ENCODE measurements around the gene CDK5.

CDK5 gene

DNA sequence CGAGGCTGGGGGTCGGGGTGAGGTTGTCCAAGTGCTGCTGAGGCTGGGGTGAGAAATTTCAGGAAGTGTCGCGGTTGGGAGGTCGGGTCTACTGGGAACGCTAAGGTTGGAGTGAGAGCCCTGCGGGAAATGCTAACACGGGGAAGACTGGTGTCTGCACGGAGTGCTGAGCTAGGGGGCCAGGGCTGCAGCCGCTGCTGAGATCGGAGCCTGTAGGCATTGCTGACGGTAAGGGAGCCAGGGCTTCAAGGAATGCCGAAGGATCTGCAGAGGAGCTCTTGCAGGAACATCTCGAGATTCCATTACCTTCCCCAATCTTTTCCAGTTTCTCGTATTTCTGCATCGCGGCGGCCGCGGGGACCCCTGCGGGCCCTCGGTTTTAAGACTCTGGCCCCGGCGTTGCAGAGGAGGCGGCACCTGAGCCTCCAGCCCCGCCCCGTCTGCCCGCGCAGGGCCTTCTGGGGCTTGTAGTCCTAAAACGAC is at the start of gene CDK5:
Gene CDK5, minus strand, starts transcription at position 392 of the 483 bp plus-strand sequence. Its CDS starts 49 bp downstream, at position 343.
- peak within 1 kb of the TSS; percentile 67 for H3K9ac ChIP-seq (ENCODE audit: low read length)
- peaks cover 47% of the 10 kb centered on the region for H3K4me1 ChIP-seq (ENCODE audit: control insufficient read depth, insufficient read depth, low read length)
- H3K36me3 ChIP-seq (ENCODE audit: control insufficient read depth, insufficient read depth, low read length) = no peaks in the 10 kb centered on the region
- H3K27me3 ChIP-seq (ENCODE audit: control insufficient read depth, insufficient read depth, low read length) = no peaks in the 10 kb centered on the region
- H3K4me3 ChIP-seq (ENCODE audit: low read length) = peak within 1 kb of the TSS; percentile 94
- no peaks in the 10 kb centered on the region for H3K9me3 ChIP-seq (ENCODE audit: control insufficient read depth, low read length)

DNA sequence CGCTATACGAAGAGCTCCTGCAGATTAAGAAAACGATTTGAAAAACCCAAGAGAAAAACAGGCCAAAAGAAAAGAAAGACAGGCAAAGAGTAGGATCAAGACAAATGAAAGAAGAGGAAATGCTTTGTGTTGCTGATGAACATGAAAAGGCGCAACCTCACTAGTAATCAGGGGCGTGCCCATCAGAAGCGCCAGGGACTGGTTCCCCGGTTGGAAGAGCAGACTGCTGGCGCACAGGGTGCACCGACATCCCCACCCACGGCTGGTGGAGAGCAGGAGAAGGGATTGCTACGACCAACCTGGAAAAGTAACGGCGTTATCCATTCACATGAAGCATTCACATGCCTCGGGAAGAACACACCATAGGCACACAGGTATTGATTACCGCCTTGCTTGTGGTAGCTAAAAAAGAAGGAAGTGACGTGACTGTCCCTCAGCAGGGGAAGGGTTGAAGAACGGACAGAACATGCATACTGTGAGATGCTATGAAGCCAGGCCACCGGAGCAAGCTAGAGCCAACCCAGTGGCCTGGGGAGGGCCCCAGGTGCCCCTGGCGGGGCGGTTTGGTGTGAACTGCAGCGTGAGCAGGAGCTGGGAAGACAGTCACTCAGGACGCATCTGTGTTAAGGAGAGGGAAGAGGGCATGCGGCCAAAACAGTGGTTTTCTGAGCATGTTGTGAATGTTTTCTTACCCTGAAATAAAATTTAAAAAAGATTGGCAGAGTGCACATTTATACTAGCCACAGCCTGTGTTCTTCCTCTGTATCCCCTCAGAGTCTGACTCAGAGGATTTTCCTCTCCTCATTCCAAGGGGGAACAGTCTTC is 46.9 kb upstream of the CDK5 start:
- Histone ChIP-seq H3K9me3 (ENCODE audit: control insufficient read depth, low read length) (no peaks in the 10 kb centered on the region), H3K9ac (ENCODE audit: low read length) (no peak overlapping the region), H3K27me3 (ENCODE audit: control insufficient read depth, insufficient read depth, low read length) (no peaks in the 10 kb centered on the region), H3K36me3 (ENCODE audit: control insufficient read depth, insufficient read depth, low read length) (no peaks in the 10 kb centered on the region), H3K4me1 (ENCODE audit: control insufficient read depth, insufficient read depth, low read length) (no peaks in the 10 kb centered on the region), H3K4me3 (ENCODE audit: low read length) (no peak overlapping the region)

DNA sequence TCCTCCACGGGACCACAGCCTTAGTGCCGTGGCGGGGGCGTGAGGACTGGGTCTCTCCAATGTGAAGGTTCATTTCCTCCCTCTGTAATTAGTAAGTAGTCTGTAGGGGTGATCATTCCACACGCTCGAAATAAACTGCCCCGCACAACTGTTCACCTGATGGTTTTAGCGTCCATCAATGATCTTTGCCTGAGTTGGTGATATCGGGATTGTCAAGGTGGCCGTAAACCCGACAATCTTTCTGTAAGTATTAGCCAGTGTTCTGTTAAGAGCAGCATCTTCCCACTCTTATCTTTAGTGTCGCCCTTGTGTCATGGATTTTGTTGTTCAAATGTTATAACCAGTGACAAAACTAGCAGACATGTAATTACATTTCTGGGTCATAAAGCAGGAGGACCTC is 46.3 kb upstream of the CDK5 start:
- no peaks in the 10 kb centered on the region for H3K4me1 ChIP-seq (ENCODE audit: control insufficient read depth, insufficient read depth, low read length)
- H3K9ac ChIP-seq (ENCODE audit: low read length) = no peak overlapping the region
- no peaks in the 10 kb centered on the region for H3K36me3 ChIP-seq (ENCODE audit: control insufficient read depth, insufficient read depth, low read length)
- H3K27me3 ChIP-seq (ENCODE audit: control insufficient read depth, insufficient read depth, low read length) = no peaks in the 10 kb centered on the region
- no peak overlapping the region for H3K4me3 ChIP-seq (ENCODE audit: low read length)
- H3K9me3 ChIP-seq (ENCODE audit: control insufficient read depth, low read length) = no peaks in the 10 kb centered on the region

- Histone ChIP-seq H3K9me3 (ENCODE audit: control insufficient read depth, low read length) (no peaks in the 10 kb centered on the region), H3K36me3 (ENCODE audit: control insufficient read depth, insufficient read depth, low read length) (no peaks in the 10 kb centered on the region), H3K4me3 (ENCODE audit: low read length) (no peak overlapping the region), H3K27me3 (ENCODE audit: control insufficient read depth, insufficient read depth, low read length) (no peaks in the 10 kb centered on the region), H3K9ac (ENCODE audit: low read length) (no peak overlapping the region), H3K4me1 (ENCODE audit: control insufficient read depth, insufficient read depth, low read length) (no peaks in the 10 kb centered on the region)
These were observed 45.3 kb upstream of the CDK5 start for GRCh38 chr7:151102991-151103390.

DNA sequence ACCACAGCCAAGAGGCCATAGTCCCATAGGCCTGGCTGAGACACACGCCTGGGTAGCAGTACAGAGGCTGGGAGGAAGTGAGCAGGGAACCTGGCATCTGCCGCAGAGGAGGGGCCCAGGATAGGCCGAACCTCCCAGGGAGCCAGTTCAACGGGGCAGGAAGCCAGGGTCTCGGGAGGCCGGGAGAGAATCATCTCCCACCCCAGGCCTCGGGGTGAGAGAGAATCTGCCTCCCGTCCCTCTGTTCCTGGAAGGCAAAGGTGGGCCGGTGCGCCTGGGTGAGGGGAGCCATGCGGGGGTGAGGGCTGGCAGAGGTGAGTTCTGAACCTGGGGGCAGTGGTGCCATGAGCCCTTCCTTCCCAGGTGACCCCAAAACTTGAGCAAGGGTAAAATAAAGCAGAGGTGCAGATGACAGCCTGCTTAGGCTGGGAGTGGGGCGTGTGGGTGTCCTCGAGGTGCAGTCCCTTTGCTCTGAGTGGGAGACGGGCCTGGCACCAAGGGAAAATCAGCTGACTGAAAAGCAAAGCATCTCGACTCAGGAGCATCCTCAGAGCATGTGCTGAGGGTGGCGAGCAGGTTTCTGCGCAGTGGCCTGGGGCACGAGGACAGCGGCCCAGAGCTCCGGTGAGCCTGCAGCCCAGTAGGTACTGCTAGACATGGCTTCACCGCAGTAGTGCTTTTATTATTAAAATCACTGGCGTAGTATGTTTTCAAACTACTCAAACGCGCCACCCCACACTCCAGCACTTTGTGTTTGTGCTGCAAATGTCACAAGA is 44.1 kb upstream of the CDK5 start:
- H3K9ac ChIP-seq (ENCODE audit: low read length) = no peak overlapping the region
- H3K4me1 ChIP-seq (ENCODE audit: control insufficient read depth, insufficient read depth, low read length) = no peaks in the 10 kb centered on the region
- H3K27me3 ChIP-seq (ENCODE audit: control insufficient read depth, insufficient read depth, low read length) = no peaks in the 10 kb centered on the region
- no peaks in the 10 kb centered on the region for H3K9me3 ChIP-seq (ENCODE audit: control insufficient read depth, low read length)
- no peak overlapping the region for H3K4me3 ChIP-seq (ENCODE audit: low read length)
- H3K36me3 ChIP-seq (ENCODE audit: control insufficient read depth, insufficient read depth, low read length) = no peaks in the 10 kb centered on the region

DNA sequence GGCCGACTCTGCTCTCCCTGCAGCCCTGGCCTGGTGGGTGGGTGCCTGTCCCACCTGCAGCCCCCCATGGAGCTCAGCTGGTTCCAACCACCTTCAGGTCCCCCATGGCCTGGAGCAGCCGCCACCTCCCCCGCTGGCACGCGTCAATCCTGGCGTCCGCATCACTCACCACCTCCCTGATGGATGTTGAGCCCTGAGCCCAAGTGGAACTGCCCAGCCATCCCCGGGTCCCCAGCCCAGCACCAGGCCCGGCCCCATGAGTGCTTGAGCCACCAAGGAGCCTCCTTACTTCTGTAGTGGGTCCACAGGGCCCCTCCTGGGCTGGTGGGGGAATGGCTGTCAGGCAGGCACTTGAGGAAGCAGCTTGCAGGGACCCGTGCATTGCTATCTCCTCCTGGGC is 43.2 kb upstream of the CDK5 start:
- H3K9ac ChIP-seq (ENCODE audit: low read length) = no peak overlapping the region
- no peaks in the 10 kb centered on the region for H3K9me3 ChIP-seq (ENCODE audit: control insufficient read depth, low read length)
- no peaks in the 10 kb centered on the region for H3K27me3 ChIP-seq (ENCODE audit: control insufficient read depth, insufficient read depth, low read length)
- H3K4me1 ChIP-seq (ENCODE audit: control insufficient read depth, insufficient read depth, low read length) = no peaks in the 10 kb centered on the region
- no peaks in the 10 kb centered on the region for H3K36me3 ChIP-seq (ENCODE audit: control insufficient read depth, insufficient read depth, low read length)
- H3K4me3 ChIP-seq (ENCODE audit: low read length) = no peak overlapping the region

- Histone ChIP-seq H3K4me1 (ENCODE audit: control insufficient read depth, insufficient read depth, low read length) (peaks cover 3% of the 10 kb centered on the region), H3K4me3 (ENCODE audit: low read length) (no peak overlapping the region), H3K36me3 (ENCODE audit: control insufficient read depth, insufficient read depth, low read length) (no peaks in the 10 kb centered on the region), H3K9ac (ENCODE audit: low read length) (no peak overlapping the region), H3K27me3 (ENCODE audit: control insufficient read depth, insufficient read depth, low read length) (no peaks in the 10 kb centered on the region), H3K9me3 (ENCODE audit: control insufficient read depth, low read length) (no peaks in the 10 kb centered on the region)
These were observed 42.0 kb upstream of the CDK5 start for GRCh38 chr7:151099486-151100211.

- Histone ChIP-seq H3K4me1 (ENCODE audit: control insufficient read depth, insufficient read depth, low read length) (peaks cover 3% of the 10 kb centered on the region), H3K27me3 (ENCODE audit: control insufficient read depth, insufficient read depth, low read length) (no peaks in the 10 kb centered on the region), H3K9ac (ENCODE audit: low read length) (no peak overlapping the region), H3K36me3 (ENCODE audit: control insufficient read depth, insufficient read depth, low read length) (no peaks in the 10 kb centered on the region), H3K9me3 (ENCODE audit: control insufficient read depth, low read length) (no peaks in the 10 kb centered on the region), H3K4me3 (ENCODE audit: low read length) (no peak overlapping the region)
These were observed 38.3 kb upstream of the CDK5 start for GRCh38 chr7:151095828-151096475.

GRCh38 chr7:151095123-151095797 is 37.6 kb upstream of the CDK5 start:
- Histone ChIP-seq H3K4me1 (ENCODE audit: control insufficient read depth, insufficient read depth, low read length) (peaks cover 3% of the 10 kb centered on the region), H3K9ac (ENCODE audit: low read length) (no peak overlapping the region), H3K27me3 (ENCODE audit: control insufficient read depth, insufficient read depth, low read length) (no peaks in the 10 kb centered on the region), H3K36me3 (ENCODE audit: control insufficient read depth, insufficient read depth, low read length) (no peaks in the 10 kb centered on the region), H3K4me3 (ENCODE audit: low read length) (no peak overlapping the region), H3K9me3 (ENCODE audit: control insufficient read depth, low read length) (no peaks in the 10 kb centered on the region)

- no peaks in the 10 kb centered on the region for H3K9me3 ChIP-seq (ENCODE audit: control insufficient read depth, low read length)
- no peaks in the 10 kb centered on the region for H3K36me3 ChIP-seq (ENCODE audit: control insufficient read depth, insufficient read depth, low read length)
- peaks cover 8% of the 10 kb centered on the region for H3K4me1 ChIP-seq (ENCODE audit: control insufficient read depth, insufficient read depth, low read length)
- no peak overlapping the region for H3K9ac ChIP-seq (ENCODE audit: low read length)
- H3K4me3 ChIP-seq (ENCODE audit: low read length) = no peak overlapping the region
- no peaks in the 10 kb centered on the region for H3K27me3 ChIP-seq (ENCODE audit: control insufficient read depth, insufficient read depth, low read length)
These were observed 37.0 kb upstream of the CDK5 start for GRCh38 chr7:151094675-151095074.

DNA sequence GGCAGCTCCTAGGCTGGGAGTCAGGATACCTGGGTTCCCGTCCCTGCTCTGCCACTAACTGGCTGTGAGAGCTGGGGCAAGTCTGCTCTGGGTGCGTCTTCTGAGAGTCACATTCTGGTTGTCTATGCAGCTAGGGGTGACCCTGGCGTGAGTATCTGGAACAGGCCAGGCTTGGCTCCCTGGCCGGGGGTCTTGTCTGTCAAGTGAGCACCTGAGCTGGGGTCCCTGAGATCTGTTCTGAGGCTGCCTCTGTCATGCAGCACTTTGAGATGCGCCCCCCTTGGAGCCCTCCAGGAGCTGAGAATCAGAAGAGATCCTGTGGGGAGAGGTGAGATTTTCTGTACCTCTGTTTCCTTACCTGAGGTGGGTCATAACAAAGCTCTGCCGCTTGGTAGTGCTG is 36.1 kb upstream of the CDK5 start:
- no peaks in the 10 kb centered on the region for H3K36me3 ChIP-seq (ENCODE audit: control insufficient read depth, insufficient read depth, low read length)
- H3K4me3 ChIP-seq (ENCODE audit: low read length) = no peak overlapping the region
- H3K9me3 ChIP-seq (ENCODE audit: control insufficient read depth, low read length) = no peaks in the 10 kb centered on the region
- H3K4me1 ChIP-seq (ENCODE audit: control insufficient read depth, insufficient read depth, low read length) = peaks cover 18% of the 10 kb centered on the region
- no peaks in the 10 kb centered on the region for H3K27me3 ChIP-seq (ENCODE audit: control insufficient read depth, insufficient read depth, low read length)
- no peak overlapping the region for H3K9ac ChIP-seq (ENCODE audit: low read length)

Data from mucosa of stomach (tissue), 1 donor.